Endodermal cell (in vitro differentiated cells): ENCODE data around the gene NR6A1. TPM values are rescaled to one million over a fixed set of nuclear protein-coding genes. Genes with fewer than 3 reads are reported as not detected.

Experiments used
- DNase-seq: peaks from one replicate; pipeline ENCODE4 v3.0.0-alpha.2; 2017
- H3K27ac ChIP-seq: 2 replicates; pipeline ENCODE4 v1.5.1; 2013; ENCODE audit warnings: mild to moderate bottlenecking, low read depth, low read length, moderate library complexity
- H3K27me3 ChIP-seq: 2 replicates; pipeline ENCODE4 v1.6.1; 2013; ENCODE audit warnings: mild to moderate bottlenecking, low read length, moderate library complexity; ENCODE audit not compliant: insufficient read depth, control insufficient read depth, poor library complexity, severe bottlenecking
- H3K36me3 ChIP-seq: 2 replicates; pipeline ENCODE4 v1.7.0; 2013; ENCODE audit warnings: mild to moderate bottlenecking, low read length, moderate library complexity; ENCODE audit not compliant: control insufficient read depth, insufficient read depth
- H3K4me1 ChIP-seq: one replicate; pipeline ENCODE4 v1.7.0; 2013; ENCODE audit warnings: low read length; ENCODE audit not compliant: control insufficient read depth, insufficient read depth
- H3K4me3 ChIP-seq: 2 replicates; pipeline ENCODE4 v1.5.1; 2013; ENCODE audit warnings: mild to moderate bottlenecking, low read length, moderate library complexity
- H3K9ac ChIP-seq: 2 replicates; pipeline ENCODE4 v1.6.1; 2013; ENCODE audit warnings: mild to moderate bottlenecking, low read length, moderate library complexity; ENCODE audit not compliant: poor library complexity, severe bottlenecking; ENCODE audit errors: extremely low read depth
- H3K9me3 ChIP-seq: 2 replicates; pipeline ENCODE4 v1.6.1; 2013; ENCODE audit warnings: mild to moderate bottlenecking, low read length, moderate library complexity; ENCODE audit not compliant: control insufficient read depth
- H3K27ac Mint-ChIP-seq: 2 replicates; pipeline ENCODE4 v1.8.0; 2020; ENCODE audit warnings: mixed read lengths
- H3K27me3 Mint-ChIP-seq: 2 replicates; pipeline ENCODE4 v1.8.0; 2021; ENCODE audit warnings: mild to moderate bottlenecking, mixed read lengths; ENCODE audit not compliant: insufficient read depth
- H3K36me3 Mint-ChIP-seq: 2 replicates; pipeline ENCODE4 v1.8.0; 2020; ENCODE audit warnings: low read depth, mixed read lengths
- H3K4me1 Mint-ChIP-seq: 2 replicates; pipeline ENCODE4 v1.8.0; 2020; ENCODE audit warnings: mixed read lengths
- H3K4me3 Mint-ChIP-seq: 2 replicates; pipeline ENCODE4 v1.8.0; 2020; ENCODE audit warnings: mild to moderate bottlenecking, moderate library complexity, mixed read lengths
- H3K9me3 Mint-ChIP-seq: 2 replicates; pipeline ENCODE4 v1.8.0; 2020; ENCODE audit warnings: mild to moderate bottlenecking, mixed read lengths
- WGBS, 2 experiments: methylation state at CpG; one replicate each; pipeline versions ENCODE4 v1.1.5 to v1.1.7; 2013; ENCODE audit warnings: missing lambda C conversion rate in 2 of 2, mixed read lengths in 1 of 2; ENCODE audit not compliant: insufficient coverage in 1 of 2, insufficient read length in 1 of 2; 5-methylcytosine and 5-hydroxymethylcytosine counted together
- total RNA-seq, 2 donors: library from RNA; stranded (reverse); fragmentation: NEBNext Ultra II Directional in 1 of 2; extraction: Animal tissue kit (Norgen Biotek cat#: 25700) in 1 of 2; gene quantifications; 2 replicates in 1 of 2; 3 replicates in 1 of 2; pipeline ENCODE4 v1.2.1, GENCODE V29; 2021
- TF ChIP-seq, protein P1 (sequence below): fragments of 200-600 bp; sonication (generic); conservative IDR thresholded peaks from 2 replicates; pipeline ENCODE4 v1.5.0; 2021; ENCODE audit warnings: antibody characterized with exemption, mild to moderate bottlenecking

NR6A1 gene
- total RNA-seq, 2 donors from 2014 or later, result 168 to 206 TPM

DNA sequence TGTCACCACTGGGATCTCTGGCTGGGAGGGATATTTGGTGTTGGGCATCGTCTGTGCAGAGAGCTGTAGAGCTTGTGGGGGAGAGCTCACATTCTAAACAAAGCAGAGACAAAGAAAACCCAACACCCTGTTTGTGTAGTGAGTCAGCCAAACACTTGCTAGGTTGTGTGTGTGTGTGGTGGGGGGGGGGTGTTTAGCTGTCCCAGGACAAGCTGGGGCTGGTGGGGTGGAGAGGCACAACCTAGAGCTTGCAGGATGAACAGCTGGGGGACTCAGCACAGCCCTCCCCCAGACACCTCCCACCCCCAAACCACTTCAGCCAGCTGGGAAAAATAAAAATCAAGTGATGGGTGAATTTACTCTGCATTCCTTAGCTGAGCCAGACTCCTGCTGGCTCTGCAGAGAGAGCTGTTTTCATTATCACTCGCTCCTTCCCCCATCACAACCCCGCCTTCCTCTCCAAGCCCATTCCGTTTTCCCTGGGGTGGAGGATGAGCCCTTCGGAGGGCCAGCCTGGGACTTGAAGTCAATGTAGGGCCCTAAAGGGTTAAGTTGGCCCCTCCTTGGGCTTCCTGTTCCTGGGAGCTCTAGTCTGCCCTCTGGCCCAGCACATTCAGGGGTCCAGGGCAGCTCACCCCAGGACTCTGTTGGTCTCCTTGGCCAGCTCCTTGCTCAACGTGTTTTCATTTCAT is 8.4 kb upstream of the NR6A1 start:
- peaks cover 26% of the 10 kb centered on the region for H3K4me1 Mint-ChIP-seq
- peak overlapping the region; percentile 97 for H3K27ac Mint-ChIP-seq
- no peaks in the 10 kb centered on the region for H3K9me3 Mint-ChIP-seq
- H3K27me3 Mint-ChIP-seq, result peaks cover 16% of the 10 kb centered on the region
- peak overlapping the region; percentile 69 for H3K4me3 Mint-ChIP-seq
- Histone ChIP-seq H3K27ac (peak overlapping the region; percentile 27), H3K36me3 (no peaks in the 10 kb centered on the region), H3K4me1 (peaks cover 4% of the 10 kb centered on the region), H3K9me3 (no peaks in the 10 kb centered on the region), H3K9ac (peak overlapping the region; percentile 33), H3K4me3 (no peak overlapping the region), H3K27me3 (peaks cover 7% of the 10 kb centered on the region)
- peak; percentile 94 for DNase-seq
- no peaks in the 10 kb centered on the region for H3K36me3 Mint-ChIP-seq
- TF ChIP-seq, protein P1, sequence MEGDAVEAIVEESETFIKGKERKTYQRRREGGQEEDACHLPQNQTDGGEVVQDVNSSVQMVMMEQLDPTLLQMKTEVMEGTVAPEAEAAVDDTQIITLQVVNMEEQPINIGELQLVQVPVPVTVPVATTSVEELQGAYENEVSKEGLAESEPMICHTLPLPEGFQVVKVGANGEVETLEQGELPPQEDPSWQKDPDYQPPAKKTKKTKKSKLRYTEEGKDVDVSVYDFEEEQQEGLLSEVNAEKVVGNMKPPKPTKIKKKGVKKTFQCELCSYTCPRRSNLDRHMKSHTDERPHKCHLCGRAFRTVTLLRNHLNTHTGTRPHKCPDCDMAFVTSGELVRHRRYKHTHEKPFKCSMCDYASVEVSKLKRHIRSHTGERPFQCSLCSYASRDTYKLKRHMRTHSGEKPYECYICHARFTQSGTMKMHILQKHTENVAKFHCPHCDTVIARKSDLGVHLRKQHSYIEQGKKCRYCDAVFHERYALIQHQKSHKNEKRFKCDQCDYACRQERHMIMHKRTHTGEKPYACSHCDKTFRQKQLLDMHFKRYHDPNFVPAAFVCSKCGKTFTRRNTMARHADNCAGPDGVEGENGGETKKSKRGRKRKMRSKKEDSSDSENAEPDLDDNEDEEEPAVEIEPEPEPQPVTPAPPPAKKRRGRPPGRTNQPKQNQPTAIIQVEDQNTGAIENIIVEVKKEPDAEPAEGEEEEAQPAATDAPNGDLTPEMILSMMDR, result no peak
- WGBS, 2 experiments, result 3 to 9% methylated on average over 3 to 6 of the region's 6 CpGs

DNA sequence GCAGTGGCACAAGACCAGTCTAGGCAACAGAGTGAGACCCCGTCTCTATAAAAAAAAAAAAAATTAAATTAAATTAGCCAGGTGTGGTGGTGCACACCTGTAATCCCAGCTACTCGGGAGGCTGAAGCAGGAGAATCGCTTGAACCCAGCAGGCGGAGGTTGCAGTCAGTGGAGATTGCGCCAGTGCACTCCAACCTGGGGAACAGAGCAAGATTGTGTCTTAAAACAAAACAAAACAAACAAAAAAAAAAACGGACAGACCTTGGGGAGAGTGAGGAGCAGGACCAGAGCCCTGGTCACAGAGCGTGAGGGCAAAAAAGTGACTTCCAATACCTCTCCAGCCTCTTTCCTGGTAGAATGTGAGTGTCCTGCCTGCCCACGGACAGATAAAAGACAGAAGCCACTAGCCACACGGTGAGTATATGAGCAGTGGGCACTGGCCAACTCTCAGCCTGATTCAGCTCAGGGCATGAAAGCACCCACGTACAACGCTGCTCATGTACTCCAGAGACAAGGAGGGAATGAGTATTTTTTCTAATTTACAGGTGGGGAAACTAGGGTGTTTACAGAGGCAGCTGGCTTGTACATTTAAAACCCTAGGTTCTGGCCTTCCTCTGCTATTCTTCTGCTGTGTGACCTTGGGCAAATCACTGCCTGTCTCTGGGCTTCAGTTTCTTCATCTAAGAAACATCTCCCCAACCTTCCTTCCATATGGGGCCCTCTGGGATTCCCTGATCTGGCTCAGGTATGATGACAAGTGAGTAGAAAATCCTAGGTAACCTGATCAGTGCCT is 7.7 kb upstream of the NR6A1 start:
- no peaks in the 10 kb centered on the region for H3K9me3 Mint-ChIP-seq
- WGBS, 2 experiments, result 89 to 92% methylated on average over 8 to 11 of the region's 11 CpGs
- Histone ChIP-seq H3K27ac (no peak overlapping the region), H3K4me1 (peaks cover 4% of the 10 kb centered on the region), H3K9ac (peak overlapping the region; percentile 33), H3K9me3 (no peaks in the 10 kb centered on the region), H3K36me3 (no peaks in the 10 kb centered on the region), H3K27me3 (peaks cover 7% of the 10 kb centered on the region), H3K4me3 (no peak overlapping the region)
- H3K27ac Mint-ChIP-seq, result peak overlapping the region; percentile 97
- H3K27me3 Mint-ChIP-seq, result peaks cover 16% of the 10 kb centered on the region
- peaks cover 27% of the 10 kb centered on the region for H3K4me1 Mint-ChIP-seq
- DNase-seq, result peak; percentile 47
- TF ChIP-seq, protein P1, result no peak
- H3K4me3 Mint-ChIP-seq, result peak overlapping the region; percentile 69
- no peaks in the 10 kb centered on the region for H3K36me3 Mint-ChIP-seq

- no peak within 1 kb of the TSS for H3K27ac ChIP-seq
- Mint-ChIP-seq H3K27me3 (peaks cover 22% of the 10 kb centered on the region), H3K4me1 (peaks cover 28% of the 10 kb centered on the region), H3K9me3 (no peaks in the 10 kb centered on the region), H3K36me3 (no peaks in the 10 kb centered on the region), H3K27ac (peak within 1 kb of the TSS; percentile 85), H3K4me3 (peak within 1 kb of the TSS; percentile 69)
- no peaks in the 10 kb centered on the region for H3K9me3 ChIP-seq
- peak within 1 kb of the TSS; percentile 76 for H3K4me3 ChIP-seq
- H3K36me3 ChIP-seq, result no peaks in the 10 kb centered on the region
- peak; percentile 87 for DNase-seq
- TF ChIP-seq, protein P1, result peak; percentile 75
- peaks cover 7% of the 10 kb centered on the region for H3K27me3 ChIP-seq
- 3 to 4% methylated on average over 47 to 87 of the region's 87 CpGs for WGBS, 2 experiments
- peaks cover 4% of the 10 kb centered on the region for H3K4me1 ChIP-seq
- H3K9ac ChIP-seq, result no peak within 1 kb of the TSS
Measured at GRCh38 chr9:124776954-124777648, 6.0 kb upstream of the NR6A1 start, which contains the start of gene OLFML2A. Gene OLFML2A, plus strand, starts transcription at chr9:124777133. Its CDS starts 138 bp downstream, at chr9:124777271.
